ENCODE results near the gene CPT2. TPM values are rescaled to one million over a fixed set of nuclear protein-coding genes. Genes with fewer than 3 reads are reported as not detected.

CPT2 gene
- total RNA-seq, 2 experiments from 2014 or later: 15.5 to 18.1 TPM

GRCh38 chr1:53210954-53211353, 14.3 kb downstream of the CPT2 start:
- Mint-ChIP-seq H3K36me3 (peaks cover 34% of the 10 kb centered on the region), H3K9me3 (peaks cover 8% of the 10 kb centered on the region), H3K4me1 (no peaks in the 10 kb centered on the region), H3K27me3 (no peaks in the 10 kb centered on the region), H3K27ac (no peak overlapping the region), H3K4me3 (no peak overlapping the region)
- POLR2A ChIA-PET: no interaction called here
- DNase-seq (no peak), ATAC-seq (ENCODE audit: low read depth) (no peak)

- no peak for ATAC-seq (ENCODE audit: low read depth)
- H3K4me3 Mint-ChIP-seq: no peak overlapping the region
- no peaks in the 10 kb centered on the region for H3K9me3 Mint-ChIP-seq
- no peak overlapping the region for H3K27ac Mint-ChIP-seq
- no peaks in the 10 kb centered on the region for H3K27me3 Mint-ChIP-seq
- peaks cover 10% of the 10 kb centered on the region for H3K36me3 Mint-ChIP-seq
- peaks cover 6% of the 10 kb centered on the region for H3K4me1 Mint-ChIP-seq
- POLR2A ChIA-PET: interaction anchor here (0.7 to 0.9 kb wide), 2 partner anchors 10 to 17 kb away, joined by 3 read pairs; no protein-coding TSS in a partner anchor
- DNase-seq: no peak
Measured at GRCh38 chr1:53214376-53214940, 17.8 kb downstream of the CPT2 start.

GRCh38 chr1:53218201-53218600, 21.6 kb downstream of the CPT2 start:
- H3K36me3 Mint-ChIP-seq: peaks cover under 1% of the 10 kb centered on the region
- peaks cover 15% of the 10 kb centered on the region for H3K4me1 Mint-ChIP-seq
- no peaks in the 10 kb centered on the region for H3K9me3 Mint-ChIP-seq
- no peak overlapping the region for H3K4me3 Mint-ChIP-seq
- H3K27me3 Mint-ChIP-seq: no peaks in the 10 kb centered on the region
- POLR2A ChIA-PET: interaction anchor here (3.4 kb wide), 1 partner anchor 21 kb away, joined by 18 read pairs; the partner anchor contains the start of gene CPT2
- DNase-seq (no peak), ATAC-seq (ENCODE audit: low read depth) (no peak)
- H3K27ac Mint-ChIP-seq: peak overlapping the region; percentile 45

GRCh38 chr1:53219711-53220110, 23.1 kb downstream of the CPT2 start:
- Mint-ChIP-seq H3K9me3 (no peaks in the 10 kb centered on the region), H3K36me3 (no peaks in the 10 kb centered on the region), H3K4me3 (peak overlapping the region; percentile 92), H3K4me1 (peaks cover 15% of the 10 kb centered on the region), H3K27ac (peak overlapping the region; percentile 94), H3K27me3 (no peaks in the 10 kb centered on the region)
- ATAC-seq (ENCODE audit: low read depth): no peak
- no peak for DNase-seq
- POLR2A ChIA-PET: interaction anchor here (0.5 to 3.4 kb wide), 3 partner anchors 19 to 526 kb away, joined by 3 to 18 read pairs (median 5); partner anchors contain the start of genes CPT2 and MAGOH

- Mint-ChIP-seq H3K27me3 (no peaks in the 10 kb centered on the region), H3K4me3 (peak within 1 kb of the TSS; percentile 92), H3K4me1 (peaks cover 15% of the 10 kb centered on the region), H3K27ac (peak within 1 kb of the TSS; percentile 94), H3K36me3 (no peaks in the 10 kb centered on the region), H3K9me3 (no peaks in the 10 kb centered on the region)
- ATAC-seq (ENCODE audit: low read depth): peak; percentile 94
- peak; percentile 97 for DNase-seq
- POLR2A ChIA-PET: interaction anchor here (2.1 to 3.4 kb wide), 2 partner anchors 18 to 23 kb away, joined by 5 to 18 read pairs; partner anchors contain the start of genes CPT2 and MAGOH
Measured at GRCh38 chr1:53220171-53220961, 23.7 kb downstream of the CPT2 start, which contains the start of gene CZIB. Gene CZIB (minus strand): TSS chr1:53220634. CDS start chr1:53220575, 59 bp downstream.

- no peaks in the 10 kb centered on the region for H3K27me3 Mint-ChIP-seq
- peak overlapping the region; percentile 92 for H3K4me3 Mint-ChIP-seq
- peak overlapping the region; percentile 94 for H3K27ac Mint-ChIP-seq
- H3K4me1 Mint-ChIP-seq: peaks cover 15% of the 10 kb centered on the region
- POLR2A ChIA-PET: interaction anchor here (2.1 to 3.4 kb wide), 2 partner anchors 17 to 24 kb away, joined by 5 to 18 read pairs; partner anchors contain the start of genes CPT2 and MAGOH
- ATAC-seq (ENCODE audit: low read depth) (no peak), DNase-seq (no peak)
- H3K36me3 Mint-ChIP-seq: no peaks in the 10 kb centered on the region
- no peaks in the 10 kb centered on the region for H3K9me3 Mint-ChIP-seq
Measured at GRCh38 chr1:53220962-53221286, 24.3 kb downstream of the CPT2 start.

- Mint-ChIP-seq H3K36me3 (peaks cover 9% of the 10 kb centered on the region), H3K27me3 (no peaks in the 10 kb centered on the region), H3K9me3 (no peaks in the 10 kb centered on the region), H3K27ac (peak overlapping the region; percentile 93), H3K4me3 (peak overlapping the region; percentile 95), H3K4me1 (peaks cover 19% of the 10 kb centered on the region)
- POLR2A ChIA-PET: interaction anchor here (0.5 to 1.1 kb wide), 3 partner anchors 28 to 42 kb away, joined by 3 to 4 read pairs (median 3); no protein-coding TSS in a partner anchor
- ATAC-seq (ENCODE audit: low read depth): no peak
- DNase-seq: no peak
Measured at GRCh38 chr1:53237638-53238037, 41.0 kb downstream of the CPT2 start.

- ATAC-seq (ENCODE audit: low read depth): peak; percentile 99
- Mint-ChIP-seq H3K27ac (peak within 1 kb of the TSS; percentile 93), H3K27me3 (no peaks in the 10 kb centered on the region), H3K36me3 (peaks cover 8% of the 10 kb centered on the region), H3K9me3 (no peaks in the 10 kb centered on the region), H3K4me1 (peaks cover 19% of the 10 kb centered on the region), H3K4me3 (peak within 1 kb of the TSS; percentile 95)
- DNase-seq: peak; percentile 97
- POLR2A ChIA-PET: interaction anchor here (0.7 to 1.1 kb wide), 3 partner anchors 18 to 43 kb away, joined by 3 to 5 read pairs (median 4); partner anchors contain the start of gene CZIB
Measured at GRCh38 chr1:53238197-53239155, 41.9 kb downstream of the CPT2 start, which contains the start of gene MAGOH. Gene MAGOH (minus strand): TSS chr1:53238518. CDS start chr1:53238448, 70 bp downstream.

GRCh38 chr1:53241828-53242227, 45.2 kb downstream of the CPT2 start:
- no peaks in the 10 kb centered on the region for H3K9me3 Mint-ChIP-seq
- POLR2A ChIA-PET: no interaction called here
- no peaks in the 10 kb centered on the region for H3K27me3 Mint-ChIP-seq
- H3K36me3 Mint-ChIP-seq: peaks cover 3% of the 10 kb centered on the region
- no peak overlapping the region for H3K4me3 Mint-ChIP-seq
- peaks cover 8% of the 10 kb centered on the region for H3K4me1 Mint-ChIP-seq
- no peak overlapping the region for H3K27ac Mint-ChIP-seq
- no peak for DNase-seq
- no peak for ATAC-seq (ENCODE audit: low read depth)

GRCh38 chr1:53242381-53242780, 45.8 kb downstream of the CPT2 start:
- H3K36me3 Mint-ChIP-seq: peaks cover 3% of the 10 kb centered on the region
- POLR2A ChIA-PET: interaction anchor here (0.7 kb wide), 1 partner anchor 84 kb away, joined by 5 read pairs; no protein-coding TSS in a partner anchor
- no peak overlapping the region for H3K27ac Mint-ChIP-seq
- H3K9me3 Mint-ChIP-seq: no peaks in the 10 kb centered on the region
- no peak overlapping the region for H3K4me3 Mint-ChIP-seq
- no peaks in the 10 kb centered on the region for H3K27me3 Mint-ChIP-seq
- no peak for DNase-seq
- H3K4me1 Mint-ChIP-seq: peaks cover 8% of the 10 kb centered on the region
- no peak for ATAC-seq (ENCODE audit: low read depth)

GRCh38 chr1:53244141-53244540, 47.5 kb downstream of the CPT2 start:
- POLR2A ChIA-PET: no interaction called here
- ATAC-seq (ENCODE audit: low read depth) (no peak), DNase-seq (no peak)
- H3K4me1 Mint-ChIP-seq: peaks cover under 1% of the 10 kb centered on the region
- no peak overlapping the region for H3K27ac Mint-ChIP-seq
- H3K4me3 Mint-ChIP-seq: no peak overlapping the region
- no peaks in the 10 kb centered on the region for H3K9me3 Mint-ChIP-seq
- H3K27me3 Mint-ChIP-seq: no peaks in the 10 kb centered on the region
- H3K36me3 Mint-ChIP-seq: no peaks in the 10 kb centered on the region

- Mint-ChIP-seq H3K36me3 (peaks cover 14% of the 10 kb centered on the region), H3K27ac (no peak overlapping the region), H3K4me1 (no peaks in the 10 kb centered on the region), H3K4me3 (no peak overlapping the region), H3K27me3 (no peaks in the 10 kb centered on the region), H3K9me3 (no peaks in the 10 kb centered on the region)
- ATAC-seq (ENCODE audit: low read depth): no peak
- POLR2A ChIA-PET: no interaction called here
- DNase-seq: no peak
Measured at GRCh38 chr1:53246261-53247134, 49.9 kb downstream of the CPT2 start.
